Neuronal stem cell (in vitro differentiated cells): ENCODE measurements around the gene VPS39.

ENCODE experiments used
- DNase-seq: peaks from one replicate; pipeline ENCODE4 v3.0.0-alpha.2; 2013; ENCODE audit warnings: low spot score
- H2AFZ ChIP-seq: one replicate; pipeline ENCODE4 v1.6.1; 2013; ENCODE audit warnings: mild to moderate bottlenecking, low read length, inconsistent platforms
- H2AK5ac ChIP-seq: 2 replicates; pipeline ENCODE4 v1.6.1; 2013; ENCODE audit warnings: low read depth, mild to moderate bottlenecking, inconsistent platforms, low read length, moderate library complexity, mixed read lengths
- H2BK120ac ChIP-seq: 2 replicates; pipeline ENCODE4 v1.6.1; 2013; ENCODE audit warnings: low read depth, mild to moderate bottlenecking, inconsistent platforms, low read length, moderate library complexity, mixed read lengths
- H2BK12ac ChIP-seq: one replicate; pipeline ENCODE4 v1.6.1; 2013; ENCODE audit warnings: low read length, inconsistent platforms
- H2BK15ac ChIP-seq: 2 replicates; pipeline ENCODE4 v1.6.1; 2013; ENCODE audit warnings: mild to moderate bottlenecking, low read length, inconsistent platforms, mixed read lengths
- H2BK5ac ChIP-seq: one replicate; pipeline ENCODE4 v1.6.1; 2013; ENCODE audit warnings: inconsistent platforms, mild to moderate bottlenecking, low read length, moderate library complexity
- H3K14ac ChIP-seq: one replicate; pipeline ENCODE4 v1.6.1; 2013; ENCODE audit warnings: low read length, inconsistent platforms
- H3K18ac ChIP-seq: 2 replicates; pipeline ENCODE4 v1.6.1; 2013; ENCODE audit warnings: low read length, inconsistent platforms
- H3K23ac ChIP-seq: 2 replicates; pipeline ENCODE4 v1.6.1; 2013; ENCODE audit warnings: low read depth, mild to moderate bottlenecking, mixed read lengths, low read length, inconsistent platforms; ENCODE audit not compliant: poor library complexity
- H3K27ac ChIP-seq: replicated peaks from 3 replicates; pipeline ENCODE4 v1.5.1; 2013; ENCODE audit warnings: low read length, inconsistent platforms
- H3K27me3 ChIP-seq, 3 experiments: 2 replicates each; pipeline ENCODE4 v1.6.1; 2013; ENCODE audit warnings: low read length in 3 of 3, mild to moderate bottlenecking in 2 of 3, inconsistent platforms in 1 of 3, low read depth in 1 of 3, mixed read lengths in 1 of 3, moderate library complexity in 1 of 3; ENCODE audit not compliant: control insufficient read depth in 3 of 3, insufficient read depth in 3 of 3
- H3K36me3 ChIP-seq, 2 donors: replicated peaks in 1 of 2; 2 replicates each; pipeline ENCODE4 v1.6.1; 2013; ENCODE audit warnings: low read length in 2 of 2; ENCODE audit not compliant: control insufficient read depth in 2 of 2, insufficient read depth in 2 of 2
- H3K4ac ChIP-seq: 2 replicates; pipeline ENCODE4 v1.6.1; 2013; ENCODE audit warnings: inconsistent platforms, mild to moderate bottlenecking, low read length, moderate library complexity
- H3K4me1 ChIP-seq, 2 donors: 1 replicate in 1 of 2; 2 replicates in 1 of 2; pipeline ENCODE4 v1.6.1; 2013; ENCODE audit warnings: low read length in 2 of 2, low read depth in 1 of 2; ENCODE audit not compliant: control insufficient read depth in 2 of 2, insufficient read depth in 1 of 2
- H3K4me2 ChIP-seq: one replicate; pipeline ENCODE4 v1.6.1; 2013; ENCODE audit warnings: mild to moderate bottlenecking, low read length, inconsistent platforms; ENCODE audit not compliant: insufficient read depth, poor library complexity, severe bottlenecking
- H3K4me3 ChIP-seq, 2 donors: 2 replicates each; pipeline ENCODE4 v1.5.1; 2013; ENCODE audit warnings: low read length in 2 of 2, mild to moderate bottlenecking in 2 of 2, inconsistent platforms in 1 of 2, moderate library complexity in 1 of 2
- H3K79me1 ChIP-seq: one replicate; pipeline ENCODE4 v1.6.1; 2013; ENCODE audit warnings: low read depth, mild to moderate bottlenecking, inconsistent platforms, low read length, moderate library complexity
- H3K9ac ChIP-seq: one replicate; pipeline ENCODE4 v1.6.1; 2013; ENCODE audit warnings: mild to moderate bottlenecking, low read depth, low read length, inconsistent platforms; ENCODE audit not compliant: poor library complexity
- H3K9me3 ChIP-seq, 2 donors: replicated peaks in 1 of 2; 2 replicates each; pipeline versions ENCODE3 to v1.6.1; 2013; ENCODE audit warnings: low read length in 2 of 2, mild to moderate bottlenecking in 2 of 2, inconsistent platforms in 1 of 2, low read depth in 1 of 2, mixed read lengths in 1 of 2, moderate library complexity in 1 of 2; ENCODE audit not compliant: control insufficient read depth in 2 of 2, insufficient read depth in 1 of 2
- H4K8ac ChIP-seq: one replicate; pipeline ENCODE4 v1.6.1; 2013; ENCODE audit warnings: low read depth, mild to moderate bottlenecking, inconsistent platforms, low read length, moderate library complexity
- H4K91ac ChIP-seq: one replicate; pipeline ENCODE4 v1.6.1; 2013; ENCODE audit warnings: low read length, low read depth, mild to moderate bottlenecking, inconsistent platforms; ENCODE audit not compliant: poor library complexity
- WGBS, 2 donors: extraction: QIAGEN DNeasy Blood & Tissue Kit; methylation state at CpG; one replicate each; pipeline ENCODE4 v1.1.7; 2013; ENCODE audit warnings: missing lambda C conversion rate in 2 of 2, mixed read lengths in 1 of 2; ENCODE audit not compliant: insufficient read length in 2 of 2, insufficient replicate concordance in 1 of 2; ENCODE audit errors: extremely low coverage in 2 of 2; 5-methylcytosine and 5-hydroxymethylcytosine counted together

Gene VPS39

DNA sequence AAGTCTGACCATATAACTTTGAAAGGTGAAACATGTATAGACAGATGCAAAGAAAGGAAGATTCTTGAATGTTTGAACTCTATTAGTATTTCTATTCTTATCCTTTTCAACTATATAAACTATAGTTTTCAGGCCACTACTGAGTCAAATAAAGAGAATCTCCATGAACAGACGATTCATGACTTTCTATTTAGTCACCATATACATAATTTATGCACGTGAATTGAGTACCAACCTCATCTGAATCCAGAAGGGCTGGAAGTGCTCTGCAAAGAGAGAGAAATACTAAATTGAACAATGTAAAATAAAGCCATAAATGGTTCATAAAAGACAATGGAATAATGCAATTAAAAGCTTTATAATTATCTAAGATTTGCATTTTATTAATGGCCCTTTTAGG, 9.5 kb upstream of the VPS39 start:
- no peak overlapping the region for H2BK15ac ChIP-seq
- no peaks in the 10 kb centered on the region for H3K79me1 ChIP-seq
- no peak overlapping the region for H2BK120ac ChIP-seq
- no peak overlapping the region for H2AK5ac ChIP-seq
- H3K14ac ChIP-seq: no peak overlapping the region
- no peak overlapping the region for H2BK12ac ChIP-seq
- no peaks in the 10 kb centered on the region for H3K9me3 ChIP-seq
- no peak overlapping the region for H4K91ac ChIP-seq
- peaks cover 3 to 87% of the 10 kb centered on the region in 2 donors for H3K36me3 ChIP-seq
- H4K8ac ChIP-seq: no peak overlapping the region
- H3K18ac ChIP-seq: no peak overlapping the region
- H3K4me1 ChIP-seq: no peaks in the 10 kb centered on the region
- no peak for DNase-seq
- H3K27me3 ChIP-seq: no peaks in the 10 kb centered on the region
- no peak overlapping the region for H3K4me2 ChIP-seq
- H3K9ac ChIP-seq: no peak overlapping the region
- H3K4me3 ChIP-seq: no peak overlapping the region
- no peak overlapping the region for H2BK5ac ChIP-seq
- no peak overlapping the region for H3K23ac ChIP-seq
- no peak overlapping the region for H3K27ac ChIP-seq
- no peak overlapping the region for H2AFZ ChIP-seq
- no CpG with 5 or more reads among the region's 2 CpGs for WGBS, 2 donors
- H3K4ac ChIP-seq: no peak overlapping the region

DNA sequence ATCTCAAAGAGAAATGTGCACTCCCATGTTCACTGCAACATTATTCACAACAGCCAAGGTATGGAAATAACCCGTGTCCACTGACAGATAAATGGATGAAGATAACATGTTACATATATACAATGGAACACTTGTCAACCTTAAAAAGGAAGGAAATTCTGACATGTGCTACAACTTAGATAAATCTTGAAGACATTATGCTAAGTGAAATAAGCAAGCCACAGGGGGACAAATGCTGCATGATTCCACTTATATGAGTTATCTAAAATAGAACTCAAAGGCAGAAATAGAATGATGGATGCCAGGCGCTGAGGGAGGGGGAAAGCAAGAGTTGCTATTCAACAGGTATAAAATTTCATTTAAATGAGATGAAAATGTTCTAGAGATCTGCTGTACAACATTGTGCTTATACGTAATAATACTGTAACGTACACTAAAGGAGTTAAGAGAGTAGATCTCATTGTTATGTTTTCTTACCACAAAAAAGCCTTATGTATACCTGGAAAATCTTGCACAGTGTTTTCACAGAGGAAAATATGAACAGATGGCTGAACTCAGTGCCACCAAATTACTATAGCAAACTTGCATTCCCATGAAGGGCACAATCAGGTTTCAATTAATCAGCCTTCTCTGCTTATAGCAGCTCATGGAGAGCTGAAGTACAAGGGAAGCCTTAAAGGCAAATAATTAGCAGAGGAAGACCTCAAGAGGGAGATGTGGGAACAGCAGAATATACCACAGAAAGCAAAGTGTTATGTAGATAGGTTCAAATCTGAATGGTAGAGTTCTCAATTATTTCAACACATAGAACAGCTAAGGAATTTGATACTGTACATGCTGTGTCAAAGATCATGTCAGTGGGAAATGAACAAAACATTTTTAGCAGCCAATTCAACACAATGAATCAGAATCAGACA, 8.1 kb upstream of the VPS39 start:
- Histone ChIP-seq H4K91ac (no peak overlapping the region), H3K79me1 (no peaks in the 10 kb centered on the region), H2BK12ac (no peak overlapping the region), H3K18ac (no peak overlapping the region), H3K27ac (no peak overlapping the region), H3K23ac (no peak overlapping the region), H4K8ac (no peak overlapping the region), H2BK120ac (no peak overlapping the region), H2BK15ac (no peak overlapping the region), H2AFZ (no peak overlapping the region), H3K14ac (no peak overlapping the region), H2AK5ac (no peak overlapping the region), H3K4me1 (no peaks in the 10 kb centered on the region), H3K9ac (no peak overlapping the region), H3K9me3 (no peaks in the 10 kb centered on the region), H3K4me3 (no peak overlapping the region), H3K4ac (no peak overlapping the region), H3K4me2 (no peak overlapping the region), H3K27me3 (no peaks in the 10 kb centered on the region), H3K36me3 (peaks cover 7 to 92% of the 10 kb centered on the region in 2 donors), H2BK5ac (no peak overlapping the region)
- WGBS, 2 donors: no CpG with 5 or more reads among the region's 4 CpGs
- no peak for DNase-seq

DNA sequence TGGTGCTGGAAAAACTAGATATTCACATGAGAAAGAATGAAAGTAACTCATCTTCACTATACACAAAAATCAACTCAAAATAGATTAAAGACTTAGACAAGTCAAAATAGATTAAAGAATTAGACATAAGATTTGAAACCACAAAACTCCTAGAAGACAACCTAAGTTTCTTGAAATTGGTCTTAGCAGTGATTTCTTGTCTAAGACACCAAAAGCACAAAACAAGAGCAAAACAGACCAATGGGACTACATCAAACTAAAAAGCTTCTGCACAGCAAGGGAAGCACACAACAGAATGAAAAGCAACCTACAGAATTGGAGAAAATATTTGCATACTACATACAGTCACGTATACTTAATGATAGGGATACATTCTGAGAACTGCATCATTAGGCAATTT, 6.5 kb upstream of the VPS39 start:
- no peak overlapping the region for H3K14ac ChIP-seq
- no peak overlapping the region for H4K8ac ChIP-seq
- peaks cover 10 to 98% of the 10 kb centered on the region in 2 donors for H3K36me3 ChIP-seq
- no peak overlapping the region for H2AK5ac ChIP-seq
- H2BK12ac ChIP-seq: no peak overlapping the region
- no peaks in the 10 kb centered on the region for H3K79me1 ChIP-seq
- H3K4me2 ChIP-seq: no peak overlapping the region
- DNase-seq: no peak
- H3K9me3 ChIP-seq: no peaks in the 10 kb centered on the region
- no peak overlapping the region for H3K23ac ChIP-seq
- H2BK5ac ChIP-seq: no peak overlapping the region
- H2BK120ac ChIP-seq: no peak overlapping the region
- no peak overlapping the region for H3K18ac ChIP-seq
- no peak overlapping the region for H2AFZ ChIP-seq
- H3K27me3 ChIP-seq: no peaks in the 10 kb centered on the region
- no peaks in the 10 kb centered on the region for H3K4me1 ChIP-seq
- WGBS, 2 donors: no CpG with 5 or more reads among the region's 1 CpG
- H3K4me3 ChIP-seq: no peak overlapping the region
- no peak overlapping the region for H3K4ac ChIP-seq
- no peak overlapping the region for H2BK15ac ChIP-seq
- no peak overlapping the region for H3K9ac ChIP-seq
- no peak overlapping the region for H4K91ac ChIP-seq
- H3K27ac ChIP-seq: no peak overlapping the region

DNA sequence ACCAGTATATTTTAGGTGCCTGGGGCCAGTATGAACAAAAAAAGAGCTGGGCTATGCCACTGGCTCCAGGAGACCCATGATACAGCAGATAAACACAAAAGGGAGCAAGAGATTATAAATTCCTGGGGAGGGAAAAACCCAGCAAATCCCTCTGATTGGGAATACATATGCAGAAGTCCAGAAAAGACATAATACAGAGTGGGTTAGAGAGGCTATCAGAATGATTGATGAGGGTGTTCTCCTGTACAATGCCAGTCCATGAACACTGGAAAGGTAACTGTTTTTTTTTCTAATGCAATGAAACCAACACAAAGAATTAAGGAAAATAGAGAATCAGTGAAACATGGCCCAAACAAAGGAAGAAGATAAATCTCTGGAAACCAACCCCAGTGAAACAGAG, 5.4 kb upstream of the VPS39 start:
- Histone ChIP-seq H2BK5ac (no peak overlapping the region), H3K4me2 (no peak overlapping the region)

More for the DNA sequence above, 5.4 kb upstream of the VPS39 start:
- H3K27ac ChIP-seq: no peak overlapping the region
- no peak overlapping the region for H3K23ac ChIP-seq
- no peak overlapping the region for H2BK15ac ChIP-seq
- no peak overlapping the region for H3K18ac ChIP-seq
- no peak overlapping the region for H3K14ac ChIP-seq
- H3K9me3 ChIP-seq: no peaks in the 10 kb centered on the region
- no peak overlapping the region for H2BK12ac ChIP-seq
- H3K36me3 ChIP-seq: peaks cover 10 to 98% of the 10 kb centered on the region in 2 donors
- H4K8ac ChIP-seq: no peak overlapping the region
- H2BK120ac ChIP-seq: no peak overlapping the region
- H4K91ac ChIP-seq: no peak overlapping the region
- H3K79me1 ChIP-seq: no peaks in the 10 kb centered on the region
- no peak overlapping the region for H2AFZ ChIP-seq
- H3K9ac ChIP-seq: no peak overlapping the region
- DNase-seq: no peak
- no peak overlapping the region for H3K4ac ChIP-seq
- no peaks in the 10 kb centered on the region for H3K4me1 ChIP-seq
- H2AK5ac ChIP-seq: no peak overlapping the region
- no peak overlapping the region for H3K4me3 ChIP-seq
- no peaks in the 10 kb centered on the region for H3K27me3 ChIP-seq
